ENCODE data around the gene RNF146.

- no peak for TF ChIP-seq POLR2AphosphoS5 (IDR thresholded peaks at IDR 0.05)
- TF ChIP-seq, protein P1, sequence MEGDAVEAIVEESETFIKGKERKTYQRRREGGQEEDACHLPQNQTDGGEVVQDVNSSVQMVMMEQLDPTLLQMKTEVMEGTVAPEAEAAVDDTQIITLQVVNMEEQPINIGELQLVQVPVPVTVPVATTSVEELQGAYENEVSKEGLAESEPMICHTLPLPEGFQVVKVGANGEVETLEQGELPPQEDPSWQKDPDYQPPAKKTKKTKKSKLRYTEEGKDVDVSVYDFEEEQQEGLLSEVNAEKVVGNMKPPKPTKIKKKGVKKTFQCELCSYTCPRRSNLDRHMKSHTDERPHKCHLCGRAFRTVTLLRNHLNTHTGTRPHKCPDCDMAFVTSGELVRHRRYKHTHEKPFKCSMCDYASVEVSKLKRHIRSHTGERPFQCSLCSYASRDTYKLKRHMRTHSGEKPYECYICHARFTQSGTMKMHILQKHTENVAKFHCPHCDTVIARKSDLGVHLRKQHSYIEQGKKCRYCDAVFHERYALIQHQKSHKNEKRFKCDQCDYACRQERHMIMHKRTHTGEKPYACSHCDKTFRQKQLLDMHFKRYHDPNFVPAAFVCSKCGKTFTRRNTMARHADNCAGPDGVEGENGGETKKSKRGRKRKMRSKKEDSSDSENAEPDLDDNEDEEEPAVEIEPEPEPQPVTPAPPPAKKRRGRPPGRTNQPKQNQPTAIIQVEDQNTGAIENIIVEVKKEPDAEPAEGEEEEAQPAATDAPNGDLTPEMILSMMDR (IDR thresholded peaks at IDR 0.05) = no peak
- TF ChIP-seq POLR2A (IDR thresholded peaks at IDR 0.05) = no peak
Observed at GRCh38 chr6:127290391-127291265, 24.0 kb downstream of the RNF146 start.

All from sigmoid colon (tissue), 4 donors.